GM21528 (cell line): Measurements from ENCODE around the gene MGAT4A.
"Not testable (repeated sequence)": the region's sequence is repeated elsewhere in the genome, so short reads cannot be mapped to it uniquely, and the experiment has no call there.

ENCODE experiments used
- ATAC-seq: cut with Tn5 transposase; IDR thresholded peaks from one replicate; pipeline ENCODE4 v1.9.1; 2021; ENCODE audit warnings: mild to moderate bottlenecking, moderate library complexity; ENCODE audit not compliant: unreplicated experiment, low FRiP score

MGAT4A gene

DNA sequence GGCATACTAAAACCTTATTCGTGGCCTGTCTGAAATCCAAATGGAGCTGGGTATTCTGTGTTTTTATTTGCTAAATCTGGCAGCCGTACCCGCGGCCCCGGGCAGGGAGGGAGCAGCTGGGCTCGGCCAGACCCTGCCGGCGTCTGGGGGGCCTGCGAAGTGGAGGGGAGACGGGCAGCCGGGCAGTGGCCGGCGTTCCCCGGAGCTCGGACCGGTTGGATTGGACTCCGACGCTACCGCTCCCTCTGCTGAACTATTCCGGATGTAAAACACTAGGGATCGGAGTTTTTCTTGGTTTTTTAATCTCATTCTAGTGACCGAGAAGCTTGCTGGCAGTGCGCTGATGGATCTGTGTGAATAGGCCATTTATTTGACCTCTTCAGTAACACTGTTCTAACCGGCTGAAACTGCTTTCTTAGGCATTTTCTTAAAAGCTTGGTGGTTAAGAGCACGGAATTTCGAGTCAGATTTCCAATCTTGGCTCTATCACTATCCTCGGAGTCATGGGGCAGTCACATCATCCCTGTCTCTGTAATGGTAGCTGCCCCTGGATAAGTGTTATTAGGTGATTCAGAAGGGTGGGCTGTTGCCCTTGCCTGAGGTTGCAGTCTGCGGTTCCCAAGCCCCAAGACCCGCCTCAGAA is 121.8 kb downstream of the MGAT4A start:
- ATAC-seq, result no peak

DNA sequence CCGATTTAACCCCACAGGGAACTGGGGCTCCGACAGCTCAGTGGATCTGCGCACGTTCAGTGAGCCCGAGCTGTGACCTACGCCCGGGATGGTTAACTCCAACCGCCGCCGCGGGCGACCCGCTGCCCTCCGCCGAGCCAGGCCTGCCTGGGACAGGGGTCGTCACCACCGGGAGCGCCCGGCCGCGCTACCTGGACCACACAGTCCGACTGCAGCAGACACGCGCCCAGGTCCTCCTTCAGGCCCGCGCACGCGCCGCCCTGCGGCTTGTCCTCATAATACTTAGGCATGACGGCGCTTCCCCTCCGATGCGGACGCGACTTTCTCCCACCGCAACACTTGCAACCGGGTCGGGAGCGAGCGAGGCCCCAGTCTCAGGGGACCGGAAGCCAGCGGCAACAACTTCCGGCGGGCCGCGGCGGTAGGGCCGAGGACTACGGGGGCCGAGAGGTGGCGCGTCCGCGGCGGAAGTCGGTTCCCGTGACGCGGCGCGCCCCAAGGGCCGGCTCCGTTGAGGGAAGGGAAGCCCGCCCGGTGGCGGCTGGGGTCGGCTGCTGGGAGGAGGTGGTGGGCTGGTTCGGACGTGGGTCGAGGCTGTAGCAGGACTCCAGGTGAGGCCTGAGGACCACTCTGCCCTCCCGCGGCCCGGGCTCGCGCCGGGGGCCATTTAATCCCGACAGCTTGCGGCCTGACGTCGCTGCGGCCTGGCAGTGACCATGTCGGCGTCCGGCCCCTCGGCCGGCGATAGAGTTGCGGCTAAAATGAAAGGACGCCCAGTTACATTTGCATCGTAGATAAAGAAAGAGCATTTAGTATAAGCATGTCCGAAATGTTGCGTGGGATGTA is 122.6 kb downstream of the MGAT4A start, which contains the start of the genes COA5 and UNC50:
Gene COA5 (minus strand): TSS at position 397 of the 846 bp plus-strand sequence. CDS start 107 bp downstream, at position 290.
Gene UNC50 (plus strand): TSS at position 474 of the 846 bp plus-strand sequence. CDS start 1,171 bp downstream, outside the sequence.
- peak; percentile 82 for ATAC-seq

DNA sequence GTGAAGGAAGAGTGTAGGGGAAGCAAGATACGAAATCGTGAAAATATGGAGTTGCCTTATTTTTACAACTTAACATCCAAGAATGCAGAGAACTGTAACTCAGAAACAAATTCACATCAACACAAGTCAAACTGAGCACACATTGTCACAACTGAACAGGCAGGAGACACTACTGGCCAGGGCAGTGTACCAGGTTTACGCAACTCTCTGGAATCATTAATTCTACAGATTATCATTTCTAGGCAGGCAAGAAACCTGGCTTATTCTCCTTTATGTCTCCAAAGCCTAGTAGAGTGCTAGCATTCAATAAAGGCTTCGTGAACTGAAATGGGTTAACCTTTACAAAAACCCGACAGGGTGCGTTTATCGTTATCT is 123.2 kb downstream of the MGAT4A start:
- peak; percentile 17 for ATAC-seq

DNA sequence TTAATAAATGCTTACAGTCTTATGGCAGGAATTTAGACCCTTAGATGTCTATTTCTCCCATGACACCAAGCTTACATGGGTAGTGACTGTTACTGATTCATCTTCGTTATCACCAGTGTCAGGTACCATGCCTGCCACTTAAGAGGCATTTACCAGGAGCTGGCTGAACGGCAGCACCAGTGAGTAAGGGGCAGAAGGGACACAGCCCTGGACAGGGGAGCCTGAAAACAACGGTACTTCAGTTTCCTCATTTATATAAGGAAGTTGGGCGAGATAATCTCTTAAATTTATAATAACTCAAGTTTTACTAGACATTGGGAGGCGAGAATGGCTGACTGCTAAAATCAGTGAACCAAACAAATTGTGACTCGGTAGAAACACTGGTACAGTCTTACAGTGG is 123.8 kb downstream of the MGAT4A start:
- ATAC-seq, result no peak

DNA sequence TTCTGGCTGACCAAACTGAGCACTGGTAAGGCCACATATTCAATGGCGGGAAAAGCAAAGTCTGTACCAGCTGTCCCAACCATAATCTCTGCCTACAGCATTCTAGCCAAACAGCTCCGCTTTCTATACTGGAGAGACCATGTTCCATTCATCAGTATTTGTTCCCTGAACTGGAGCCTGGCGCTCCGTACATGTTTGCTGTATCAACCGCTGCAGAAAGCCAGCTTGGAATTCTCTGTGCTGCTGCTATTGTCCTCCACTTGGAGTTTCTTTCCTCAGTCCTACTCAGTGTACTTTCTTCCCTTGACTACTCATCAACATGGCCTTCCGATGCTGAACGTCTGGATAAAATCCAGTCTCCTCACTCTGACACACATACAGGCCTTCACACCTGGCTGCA is 124.5 kb downstream of the MGAT4A start:
- no peak for ATAC-seq

DNA sequence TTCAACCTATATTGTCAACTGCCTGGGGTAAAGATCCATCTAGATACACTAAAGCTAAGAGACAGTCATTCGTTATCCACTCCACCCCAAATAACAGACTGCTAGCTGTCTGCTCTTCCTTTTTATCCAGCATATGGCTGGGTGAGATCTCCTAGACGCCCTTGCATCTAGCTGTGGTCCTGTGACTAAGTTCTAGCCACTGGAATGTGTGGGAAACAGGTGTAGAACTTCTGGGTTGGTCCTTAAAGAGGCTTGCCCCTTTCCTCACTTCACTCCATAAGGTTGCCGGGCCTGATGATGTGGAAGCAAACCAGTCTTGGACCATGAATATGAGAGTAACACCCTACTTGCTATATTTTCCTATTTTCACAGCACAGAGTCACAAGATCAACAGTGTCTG is 125.9 kb downstream of the MGAT4A start:
- ATAC-seq, result no peak

DNA sequence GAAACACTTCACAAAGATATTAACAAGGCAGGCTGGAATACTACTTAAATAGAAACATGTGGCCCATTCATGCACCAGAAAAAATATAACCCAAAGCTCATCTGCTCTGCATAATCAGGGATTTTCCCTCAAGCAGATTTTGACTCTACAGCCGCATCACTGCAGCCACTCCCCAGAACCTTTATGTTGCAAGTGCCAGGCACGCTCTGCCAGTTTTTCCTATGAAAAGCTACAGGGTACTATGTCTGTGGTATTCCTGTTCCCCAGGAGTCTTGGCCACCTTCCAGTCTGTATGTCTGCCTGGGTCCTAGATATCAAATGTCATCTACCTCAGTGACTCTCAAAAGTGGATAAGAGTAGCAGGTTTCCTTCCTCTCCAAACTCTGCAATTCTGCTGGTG is 126.4 kb downstream of the MGAT4A start:
- ATAC-seq, result no peak

DNA sequence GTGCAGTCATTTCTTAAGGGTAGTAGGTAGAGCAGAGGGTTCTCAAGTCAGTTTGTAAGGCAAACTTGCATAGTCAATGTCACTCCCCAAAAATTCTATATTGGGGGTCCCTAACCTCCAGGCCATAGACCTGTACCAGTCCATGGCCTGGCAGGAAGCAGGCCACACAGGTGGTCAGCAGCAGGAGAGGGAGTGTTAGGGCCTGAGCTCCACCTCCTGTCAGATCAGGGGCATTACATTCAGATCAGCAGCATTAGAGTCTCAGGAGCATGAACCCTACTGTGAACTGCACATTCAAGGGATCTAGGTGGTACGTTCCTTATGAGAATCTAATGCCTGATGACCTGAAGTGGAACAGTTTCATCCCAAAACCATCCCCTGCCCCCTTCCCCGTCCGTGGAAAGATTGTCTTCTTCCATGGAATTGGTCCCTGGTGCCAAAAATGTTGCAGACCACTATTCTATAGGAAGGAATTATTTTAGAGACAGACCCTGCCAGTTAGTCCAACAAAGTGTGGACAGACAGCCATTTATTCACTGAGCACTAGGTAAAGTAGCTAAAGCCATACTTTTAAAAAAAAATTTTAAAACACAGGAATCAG is 129.3 kb downstream of the MGAT4A start:
- ATAC-seq, result peak; percentile 59

DNA sequence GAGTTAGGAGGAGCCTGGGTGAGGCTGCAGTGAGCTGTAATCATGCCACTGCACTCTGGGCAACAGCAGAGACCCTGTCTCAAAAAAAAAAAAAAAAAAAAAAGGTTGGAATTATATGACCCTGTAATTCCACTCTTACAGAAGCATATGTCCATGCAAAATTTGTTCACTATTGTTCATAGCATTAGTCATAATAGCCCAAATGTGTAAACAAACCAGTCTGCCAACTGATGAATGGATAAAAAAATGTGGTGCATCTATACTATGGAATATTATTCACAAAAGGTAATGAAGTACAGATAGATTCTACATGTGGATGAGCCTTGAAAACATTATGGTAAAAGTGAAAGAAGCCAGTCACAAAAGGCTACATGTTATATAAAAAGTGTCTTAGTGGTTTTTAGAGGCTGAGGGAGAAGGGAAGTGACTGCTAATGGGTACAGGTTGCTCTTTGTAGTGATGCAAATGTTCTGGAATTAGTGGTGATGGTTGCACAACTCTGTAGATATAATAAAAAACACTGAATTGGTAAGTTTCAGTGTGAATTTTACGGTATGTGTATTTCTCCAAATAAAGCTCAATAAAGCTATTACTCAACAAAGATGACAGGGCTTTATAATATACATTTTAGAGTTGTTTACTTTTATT is 132.0 kb downstream of the MGAT4A start:
- no peak for ATAC-seq

DNA sequence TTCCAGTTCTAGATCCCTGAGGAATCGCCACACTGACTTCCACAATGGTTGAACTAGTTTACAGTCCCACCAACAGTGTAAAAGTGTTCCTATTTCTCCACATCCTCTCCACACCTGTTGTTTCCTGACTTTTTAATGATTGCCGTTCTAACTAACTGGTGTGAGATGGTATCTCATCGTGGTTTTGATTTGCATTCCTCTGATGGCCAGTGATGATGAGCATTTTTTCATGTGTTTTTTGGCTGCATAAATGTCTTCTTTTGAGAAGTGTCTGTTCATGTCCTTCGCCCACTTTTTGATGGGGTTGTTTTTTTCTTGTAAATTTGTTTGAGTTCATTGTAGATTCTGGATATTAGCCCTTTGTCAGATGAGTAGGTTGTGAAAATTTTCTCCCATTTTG is 136.3 kb downstream of the MGAT4A start:
- not testable (repeated sequence) for ATAC-seq

DNA sequence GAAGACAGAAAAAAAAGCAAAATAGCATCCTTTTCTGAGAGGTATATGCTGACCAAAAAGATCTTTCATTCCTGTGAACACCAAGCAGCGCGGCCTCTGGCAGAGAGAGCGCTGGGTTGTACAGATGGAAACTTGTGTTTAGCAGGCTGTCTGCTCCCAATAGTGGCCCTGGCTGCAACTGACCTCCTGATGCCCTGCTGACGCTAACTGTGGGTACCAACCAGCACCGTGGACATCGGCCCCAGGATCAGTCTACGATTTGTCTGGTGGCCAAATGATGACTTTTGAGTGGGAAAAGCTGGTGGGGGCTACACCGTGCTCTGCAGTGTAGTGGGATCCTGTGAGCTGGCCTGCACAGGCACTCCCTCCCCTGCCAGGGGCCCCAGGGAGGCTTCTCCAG is 138.4 kb downstream of the MGAT4A start:
- no peak for ATAC-seq

DNA sequence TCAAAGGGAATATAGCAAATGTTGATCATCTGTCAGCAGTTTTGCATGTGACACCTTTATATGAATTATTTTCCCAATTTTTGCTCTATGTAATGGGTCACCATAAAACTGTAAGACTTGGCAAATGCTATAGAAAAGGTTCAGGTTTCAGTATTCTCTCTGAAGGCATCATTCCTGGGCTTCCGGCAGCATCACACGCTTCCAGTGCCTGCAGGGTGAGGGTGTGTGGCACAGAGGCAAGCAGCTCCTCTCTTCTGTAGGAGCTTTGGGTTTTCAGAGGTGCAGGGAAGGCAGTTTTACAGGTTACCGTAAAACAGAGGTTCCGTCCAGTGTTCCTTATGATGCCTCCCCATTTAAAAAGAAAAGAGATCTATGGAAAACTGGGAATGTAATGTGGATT is 141.4 kb downstream of the MGAT4A start:
- no peak for ATAC-seq

DNA sequence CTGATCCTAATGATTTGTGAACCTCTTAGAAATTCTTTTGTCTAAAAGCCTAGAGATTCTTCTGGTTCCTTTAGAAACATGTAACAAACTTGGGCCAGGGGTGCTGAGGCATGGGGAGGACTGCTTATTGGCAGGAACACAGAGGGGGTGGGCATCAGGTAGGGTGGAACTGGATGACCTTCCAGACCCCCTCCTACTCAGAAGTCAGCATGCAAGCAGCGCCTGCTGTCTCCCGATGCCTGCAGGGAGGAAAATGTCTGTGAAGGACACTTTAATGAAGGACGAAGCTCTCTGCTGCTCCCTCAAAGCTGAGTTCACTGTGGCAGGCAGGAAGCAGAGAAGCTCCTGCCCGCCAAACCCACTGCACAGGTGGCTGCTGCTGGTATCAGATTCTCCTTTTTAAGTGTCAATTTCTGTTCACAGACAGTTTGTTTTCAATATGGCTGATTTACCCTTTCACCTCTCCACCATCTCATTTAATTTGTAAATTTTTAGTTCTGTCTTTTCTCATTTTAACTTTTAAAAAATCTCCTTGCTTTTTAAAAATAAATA is 142.0 kb downstream of the MGAT4A start:
- no peak for ATAC-seq

DNA sequence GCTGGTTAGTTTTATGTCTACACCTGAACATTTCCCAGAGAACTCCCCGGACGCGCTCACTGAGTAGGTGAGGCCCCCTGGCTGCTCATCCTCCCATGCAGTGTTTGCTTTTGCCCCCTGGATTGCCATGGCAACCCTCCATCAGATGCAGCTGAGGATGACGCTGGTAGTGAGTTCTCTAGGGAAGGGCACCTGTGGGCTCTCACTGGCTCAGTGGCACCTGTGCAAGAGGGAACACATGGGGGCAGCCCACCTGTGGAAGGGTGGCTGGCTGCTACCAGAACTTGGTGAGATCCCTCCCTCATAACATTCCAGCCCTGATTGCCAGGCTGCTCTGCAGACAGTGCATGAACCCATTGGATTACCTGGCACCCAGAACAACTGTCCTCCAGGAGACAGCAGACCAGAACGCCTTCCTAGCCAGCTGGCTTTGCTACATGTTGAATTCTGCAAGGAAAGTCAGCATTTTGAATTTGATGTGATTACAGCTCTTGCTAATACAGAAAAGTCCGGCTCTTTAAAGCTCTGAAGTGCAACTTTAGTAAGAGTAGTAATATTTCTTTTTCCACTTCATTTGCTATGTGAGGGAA is 144.3 kb downstream of the MGAT4A start:
- no peak for ATAC-seq

DNA sequence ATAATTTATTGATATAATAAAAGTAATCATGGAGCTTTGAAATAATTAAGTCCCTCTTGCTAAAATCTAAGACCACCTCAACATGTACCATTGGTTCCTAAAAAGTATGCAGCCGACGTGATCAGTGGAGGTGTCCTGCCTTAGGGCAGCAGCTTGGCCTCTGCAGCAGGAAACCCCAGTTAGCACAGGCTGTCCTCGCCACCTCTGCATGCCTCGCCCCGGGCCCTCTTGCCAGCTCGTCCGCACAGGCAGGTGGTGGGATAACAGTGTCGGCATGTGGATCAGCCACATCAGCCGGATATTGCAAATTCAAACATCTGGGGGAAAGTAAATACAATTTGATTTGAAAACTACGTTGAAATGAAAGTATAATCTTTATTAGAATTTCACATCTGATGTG is 145.5 kb downstream of the MGAT4A start:
- ATAC-seq, result no peak

DNA sequence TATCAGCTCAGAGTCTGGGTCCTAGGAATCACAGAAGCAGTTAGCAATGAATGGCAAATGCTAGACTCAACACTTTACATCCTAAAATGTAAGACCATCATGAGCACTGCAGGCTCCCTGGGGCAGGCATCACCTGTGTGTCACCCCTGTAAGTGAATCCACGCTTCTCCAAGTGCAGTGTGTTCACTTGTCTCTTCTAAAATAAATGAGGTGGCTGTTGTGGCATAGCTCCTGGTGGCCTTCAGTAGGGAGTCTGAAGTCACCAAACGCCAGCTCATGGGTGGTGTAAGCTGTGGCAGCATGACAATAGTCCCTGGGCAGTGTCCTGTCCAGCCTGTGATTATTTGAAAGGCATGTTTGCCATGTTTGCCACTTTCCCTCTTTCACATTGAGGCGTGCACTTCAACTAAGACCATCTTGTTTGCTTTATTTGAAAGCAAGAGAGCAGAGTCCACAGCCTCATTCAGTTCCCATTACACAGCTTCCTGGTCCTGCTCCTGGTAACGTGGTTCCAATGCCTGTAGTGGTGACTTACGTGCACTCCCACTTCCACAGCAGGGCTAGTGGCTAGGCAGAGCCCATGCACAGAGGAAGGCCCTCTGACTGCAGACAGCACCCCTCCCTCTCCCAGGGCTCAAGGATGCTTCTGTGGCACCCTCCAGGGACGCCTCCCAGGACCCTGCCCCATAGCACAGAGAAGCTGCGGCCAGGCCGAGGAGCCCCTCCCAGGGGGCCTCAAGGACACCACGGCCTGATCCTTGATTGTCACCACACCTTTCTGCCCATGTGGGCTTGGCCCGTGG is 146.9 kb downstream of the MGAT4A start:
- no peak for ATAC-seq

DNA sequence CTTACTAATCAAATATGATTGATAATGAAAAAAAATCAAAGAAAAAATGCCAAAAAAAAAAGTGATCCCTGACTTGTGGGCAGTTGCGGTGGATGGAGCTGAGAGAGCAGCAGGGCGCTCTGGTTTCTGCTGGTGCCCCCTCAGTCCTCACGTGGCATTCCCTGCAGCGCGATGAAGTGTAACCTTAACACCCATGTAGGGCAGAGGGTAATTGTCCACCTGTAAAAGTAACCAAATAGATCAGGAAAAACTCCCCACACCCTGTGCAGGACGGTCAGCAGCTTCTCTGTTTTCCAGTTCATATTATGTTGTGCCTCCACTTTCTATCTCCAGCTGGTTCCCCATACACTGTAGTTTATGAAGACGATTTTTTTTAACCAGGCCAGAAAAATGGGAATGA is 147.7 kb downstream of the MGAT4A start:
- ATAC-seq, result no peak

DNA sequence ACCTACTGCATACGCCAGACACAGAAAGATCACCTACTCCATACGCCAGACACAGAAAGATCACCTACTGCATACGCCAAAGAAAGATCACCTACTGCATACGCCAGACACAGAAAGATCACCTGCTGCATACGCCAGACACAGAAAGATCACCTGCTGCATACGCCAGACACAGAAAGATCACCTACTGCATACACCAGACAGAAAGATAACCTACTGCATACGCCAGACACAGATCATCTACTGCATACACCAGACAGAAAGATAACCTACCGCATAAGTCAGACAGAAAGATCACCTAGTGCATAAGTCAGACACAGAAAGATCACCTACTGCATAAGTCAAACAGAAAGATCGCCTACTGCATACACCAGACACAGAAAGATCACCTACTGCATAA is 148.4 kb downstream of the MGAT4A start:
- no peak for ATAC-seq

DNA sequence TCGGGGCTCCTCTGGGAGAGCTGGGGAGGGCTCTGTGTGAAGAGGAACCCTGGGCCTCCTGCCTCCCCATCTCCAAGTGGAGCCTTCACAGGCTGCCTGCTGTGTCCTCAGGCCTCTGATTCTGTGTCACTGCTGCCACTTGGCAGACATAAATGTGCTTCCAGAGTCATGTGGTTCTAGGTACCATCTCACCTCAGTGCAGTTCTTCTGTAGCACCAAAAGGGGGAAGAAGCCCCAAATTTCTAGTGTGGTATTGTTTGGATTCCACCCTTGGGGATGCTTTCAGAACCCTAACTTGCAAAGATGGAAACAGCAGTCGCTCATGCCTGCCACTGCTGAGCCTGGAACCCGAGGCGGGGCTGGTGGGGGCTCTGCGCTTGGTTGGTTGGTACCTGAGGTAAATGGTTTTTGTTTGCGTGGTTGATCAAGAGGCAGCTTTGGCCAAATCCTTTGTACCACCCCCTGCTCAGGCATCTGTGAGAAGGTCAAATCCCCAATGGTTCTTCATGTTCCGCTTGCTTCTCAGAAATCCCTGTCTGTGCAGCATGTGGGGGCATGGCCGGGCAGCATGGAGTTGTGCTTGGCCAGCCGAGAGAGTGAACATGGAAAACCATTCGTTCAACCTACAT is 150.2 kb downstream of the MGAT4A start:
- ATAC-seq, result no peak
